ENCODE measurements around the gene NOX3.
"Not testable (repeated sequence)": the region's sequence is repeated elsewhere in the genome, so short reads cannot be mapped to it uniquely, and the experiment has no call there.

Gene NOX3

GRCh38 chr6:155377061-155377460, 78.6 kb downstream of the NOX3 start:
- H3K4me3 ChIP-seq, result no peak overlapping the region
- H3K27ac ChIP-seq, result no peak overlapping the region
- H3K27me3 ChIP-seq, result no peaks in the 10 kb centered on the region
- H4K20me1 ChIP-seq, result no peaks in the 10 kb centered on the region
- H3K9me3 ChIP-seq, result no peaks in the 10 kb centered on the region; the same call in 1 of the 2 replicates
- TF ChIP-seq Cebpa-rat (IDR thresholded peaks at IDR 0.05), result no peak
- H3K4me1 ChIP-seq, result no peaks in the 10 kb centered on the region
- H3K9ac ChIP-seq, result no peak overlapping the region
- H3K4me2 ChIP-seq, result no peak overlapping the region
- no peaks in the 10 kb centered on the region for H3K36me3 ChIP-seq

- Histone ChIP-seq H3K27me3 (no peaks in the 10 kb centered on the region), H3K27ac (no peak overlapping the region), H3K4me1 (no peaks in the 10 kb centered on the region), H3K36me3 (no peaks in the 10 kb centered on the region), H3K9ac (no peak overlapping the region), H3K4me2 (no peak overlapping the region), H3K4me3 (no peak overlapping the region), H4K20me1 (no peaks in the 10 kb centered on the region), H3K9me3 (no peaks in the 10 kb centered on the region; the same call in 1 of the 2 replicates)
- TF ChIP-seq Cebpa-rat (IDR thresholded peaks at IDR 0.05), result no peak
These were observed 79.8 kb downstream of the NOX3 start for GRCh38 chr6:155375801-155376200.

GRCh38 chr6:155374681-155375080, 81.0 kb downstream of the NOX3 start:
- no peaks in the 10 kb centered on the region for H4K20me1 ChIP-seq
- no peaks in the 10 kb centered on the region for H3K9me3 ChIP-seq
- H3K27me3 ChIP-seq, result no peaks in the 10 kb centered on the region
- no peak overlapping the region for H3K4me2 ChIP-seq
- H3K4me1 ChIP-seq, result no peaks in the 10 kb centered on the region
- no peak overlapping the region for H3K9ac ChIP-seq
- no peak overlapping the region for H3K27ac ChIP-seq
- no peaks in the 10 kb centered on the region for H3K36me3 ChIP-seq
- H3K4me3 ChIP-seq, result no peak overlapping the region
- TF ChIP-seq Cebpa-rat (IDR thresholded peaks at IDR 0.05), result no peak

- Histone ChIP-seq H3K4me1 (no peaks in the 10 kb centered on the region), H3K4me2 (no peak overlapping the region), H3K36me3 (no peaks in the 10 kb centered on the region), H3K27ac (no peak overlapping the region), H4K20me1 (no peaks in the 10 kb centered on the region), H3K9me3 (no peaks in the 10 kb centered on the region), H3K27me3 (no peaks in the 10 kb centered on the region), H3K9ac (no peak overlapping the region), H3K4me3 (no peak overlapping the region)
- no peak for TF ChIP-seq Cebpa-rat (IDR thresholded peaks at IDR 0.05)
These were observed 82.4 kb downstream of the NOX3 start for GRCh38 chr6:155373276-155373675.

GRCh38 chr6:155372256-155372655, 83.4 kb downstream of the NOX3 start:
- Histone ChIP-seq H3K4me1 (no peaks in the 10 kb centered on the region), H3K4me3 (no peak overlapping the region), H3K4me2 (no peak overlapping the region), H3K9ac (no peak overlapping the region), H3K9me3 (no peaks in the 10 kb centered on the region), H4K20me1 (no peaks in the 10 kb centered on the region), H3K36me3 (no peaks in the 10 kb centered on the region), H3K27ac (no peak overlapping the region), H3K27me3 (no peaks in the 10 kb centered on the region)
- no peak for TF ChIP-seq Cebpa-rat (IDR thresholded peaks at IDR 0.05)

GRCh38 chr6:155371230-155371629, 84.4 kb downstream of the NOX3 start:
- Histone ChIP-seq H3K27me3 (no peaks in the 10 kb centered on the region), H3K9me3 (no peaks in the 10 kb centered on the region), H3K36me3 (no peaks in the 10 kb centered on the region), H3K4me1 (no peaks in the 10 kb centered on the region), H3K4me2 (no peak overlapping the region), H3K9ac (no peak overlapping the region), H3K4me3 (no peak overlapping the region), H3K27ac (no peak overlapping the region), H4K20me1 (no peaks in the 10 kb centered on the region)
- TF ChIP-seq Cebpa-rat (IDR thresholded peaks at IDR 0.05), result no peak

GRCh38 chr6:155366325-155366724, 89.3 kb downstream of the NOX3 start:
- H3K9ac ChIP-seq, result no peak overlapping the region
- H3K36me3 ChIP-seq, result no peaks in the 10 kb centered on the region
- no peak overlapping the region for H3K4me3 ChIP-seq
- H3K4me2 ChIP-seq, result no peak overlapping the region
- TF ChIP-seq Cebpa-rat (IDR thresholded peaks at IDR 0.05), result no peak
- peaks cover 15% of the 10 kb centered on the region for H3K9me3 ChIP-seq
- H3K27me3 ChIP-seq, result no peaks in the 10 kb centered on the region
- H3K27ac ChIP-seq, result no peak overlapping the region
- no peaks in the 10 kb centered on the region for H4K20me1 ChIP-seq
- no peaks in the 10 kb centered on the region for H3K4me1 ChIP-seq

- no peak overlapping the region for H3K9ac ChIP-seq
- no peaks in the 10 kb centered on the region for H3K27me3 ChIP-seq
- peaks cover 20% of the 10 kb centered on the region for H3K9me3 ChIP-seq
- TF ChIP-seq Cebpa-rat (IDR thresholded peaks at IDR 0.05), result no peak; the same call in 1 of the 2 replicates
- no peak overlapping the region for H3K4me3 ChIP-seq
- no peak overlapping the region for H3K27ac ChIP-seq
- no peaks in the 10 kb centered on the region for H3K4me1 ChIP-seq
- H3K36me3 ChIP-seq, result no peaks in the 10 kb centered on the region
- H3K4me2 ChIP-seq, result no peak overlapping the region
- no peaks in the 10 kb centered on the region for H4K20me1 ChIP-seq
These were observed 90.7 kb downstream of the NOX3 start for GRCh38 chr6:155364844-155365437.

- H3K4me1 ChIP-seq, H3K27ac ChIP-seq, H3K36me3 ChIP-seq, H3K4me3 ChIP-seq, H3K9ac ChIP-seq, H3K27me3 ChIP-seq, H4K20me1 ChIP-seq, H3K4me2 ChIP-seq: not testable (repeated sequence)
- H3K9me3 ChIP-seq, result peaks cover 20% of the 10 kb centered on the region
These were observed 91.6 kb downstream of the NOX3 start for GRCh38 chr6:155364021-155364420.

GRCh38 chr6:155362968-155363632, 92.5 kb downstream of the NOX3 start:
- H3K4me2 ChIP-seq, H4K20me1 ChIP-seq, H3K4me3 ChIP-seq, H3K27me3 ChIP-seq, H3K27ac ChIP-seq, H3K9ac ChIP-seq, H3K36me3 ChIP-seq, H3K4me1 ChIP-seq: not testable (repeated sequence)
- peaks cover 21% of the 10 kb centered on the region for H3K9me3 ChIP-seq
